Measurements from ENCODE around the gene HSD11B2.

The HSD11B2 gene

GRCh38 chr16:67430977-67431774 lies at the start of gene HSD11B2:
TSS of gene HSD11B2 (plus strand) at chr16:67431121. CDS start at chr16:67431249, 128 bp downstream.
- peak; percentile 22 for DNase-seq

GRCh38 chr16:67383284-67383683 lies 47.6 kb upstream of the HSD11B2 start:
- DNase-seq, result no peak

- no peak for DNase-seq
These were observed 46.0 kb upstream of the HSD11B2 start for GRCh38 chr16:67384778-67385510.

- no peak for DNase-seq
These were observed 44.0 kb upstream of the HSD11B2 start for GRCh38 chr16:67386861-67387455.

GRCh38 chr16:67387479-67388079 lies 43.3 kb upstream of the HSD11B2 start:
- DNase-seq, result no peak

GRCh38 chr16:67388191-67388590 lies 42.7 kb upstream of the HSD11B2 start:
- DNase-seq, result no peak

GRCh38 chr16:67388591-67388990 lies 42.3 kb upstream of the HSD11B2 start:
- no peak for DNase-seq

- DNase-seq, result no peak
These were observed 40.8 kb upstream of the HSD11B2 start for GRCh38 chr16:67389911-67390815.

- no peak for DNase-seq
These were observed 40.0 kb upstream of the HSD11B2 start for GRCh38 chr16:67390816-67391423.

GRCh38 chr16:67391424-67392300 lies 39.3 kb upstream of the HSD11B2 start:
- no peak for DNase-seq

GRCh38 chr16:67392301-67393059 lies 38.4 kb upstream of the HSD11B2 start:
- DNase-seq, result no peak

- DNase-seq, result peak; percentile 42
These were observed 37.7 kb upstream of the HSD11B2 start, which contains the start of gene TPPP3 for GRCh38 chr16:67393111-67393787. TSS of gene TPPP3 (minus strand) at chr16:67393498. CDS start at chr16:67391111, 2,387 bp downstream.

GRCh38 chr16:67393788-67394154 lies 37.1 kb upstream of the HSD11B2 start:
- DNase-seq, result no peak

- no peak for DNase-seq
These were observed 36.5 kb upstream of the HSD11B2 start for GRCh38 chr16:67394155-67395104.

- no peak for DNase-seq
These were observed 35.8 kb upstream of the HSD11B2 start for GRCh38 chr16:67395105-67395457.

GRCh38 chr16:67395458-67396158 lies 35.3 kb upstream of the HSD11B2 start:
- DNase-seq, result peak; percentile 47
